ENCODE measurements around the gene POLR1A.

The POLR1A gene

GRCh38 chr2:86065512-86065911 is 40.2 kb downstream of the POLR1A start:
- no peak for DNase-seq (ENCODE audit: low read depth, low spot score)

DNA sequence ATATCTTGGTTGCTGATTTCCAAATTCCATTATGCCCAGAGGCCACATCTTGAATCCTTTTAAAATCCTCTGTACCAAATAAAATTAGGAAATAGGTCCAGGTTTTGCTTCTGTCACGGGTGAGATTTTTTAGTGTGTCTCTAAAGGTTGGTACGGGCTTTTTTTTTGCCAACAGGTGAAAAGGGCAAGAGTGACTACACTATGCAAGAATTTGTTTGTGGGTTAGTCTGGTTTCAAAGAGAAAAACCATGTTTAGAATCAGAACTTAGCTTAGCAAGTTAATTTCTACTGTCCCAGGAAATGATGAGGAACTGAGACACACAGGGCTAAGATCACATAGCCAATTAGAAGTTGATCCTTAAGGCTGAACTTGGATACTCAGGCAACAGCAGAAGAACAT is 41.7 kb downstream of the POLR1A start:
- DNase-seq (ENCODE audit: low read depth, low spot score), result no peak

DNA sequence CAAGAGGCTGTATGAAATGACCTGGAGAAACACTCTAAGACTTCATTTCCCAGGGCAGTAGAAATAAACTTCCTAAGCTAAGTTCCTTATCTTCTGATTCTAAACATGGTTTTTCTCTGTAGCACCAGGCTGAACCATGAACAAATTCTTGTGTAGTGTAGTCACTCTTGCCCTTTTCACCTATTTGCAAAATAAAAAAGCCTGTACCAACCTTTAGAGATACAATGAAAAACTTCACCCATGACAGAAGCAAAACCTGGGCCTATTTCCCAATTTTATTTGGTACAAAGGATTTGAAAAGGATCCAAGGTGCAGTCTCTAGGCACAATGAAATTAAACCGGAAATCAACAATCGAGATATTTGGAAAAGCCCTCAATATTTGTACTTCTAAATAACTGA is 43.6 kb downstream of the POLR1A start:
- DNase-seq (ENCODE audit: low read depth, low spot score), result no peak

DNA sequence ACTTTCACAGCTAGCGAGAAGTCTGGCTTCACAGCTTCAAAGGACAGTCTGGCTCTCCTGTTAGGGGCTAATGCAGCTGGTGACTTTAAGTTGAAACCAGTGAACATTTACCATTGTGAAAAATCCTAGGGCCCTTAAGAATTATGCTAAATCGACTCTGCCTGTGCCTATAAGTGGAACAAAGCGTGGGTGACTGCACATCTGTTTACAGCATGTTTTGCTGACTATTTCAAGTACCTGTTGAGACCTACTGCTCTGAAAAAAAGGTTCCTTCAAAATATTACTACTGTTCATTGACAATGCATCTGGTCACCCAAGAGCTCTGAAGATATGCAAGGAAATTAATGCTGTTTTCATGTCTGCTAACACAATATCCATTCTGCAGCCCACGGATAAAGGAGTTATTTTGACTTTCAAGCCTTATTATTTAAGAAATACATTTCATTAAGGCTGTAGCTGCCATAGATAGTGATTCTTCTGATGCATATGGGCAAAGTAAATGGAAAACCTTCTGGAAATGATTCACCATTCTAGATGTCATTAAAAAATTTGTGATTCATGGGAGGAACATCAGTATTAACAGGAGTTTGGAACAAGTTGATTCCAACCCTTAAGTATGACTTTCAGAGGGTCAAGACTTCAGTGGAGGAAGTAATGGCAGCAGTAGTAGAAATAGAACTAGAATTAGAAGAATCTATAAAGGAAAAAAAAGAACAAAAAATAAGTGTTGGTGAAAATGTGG is 48.9 kb downstream of the POLR1A start:
- no peak for DNase-seq (ENCODE audit: low read depth, low spot score)

DNA sequence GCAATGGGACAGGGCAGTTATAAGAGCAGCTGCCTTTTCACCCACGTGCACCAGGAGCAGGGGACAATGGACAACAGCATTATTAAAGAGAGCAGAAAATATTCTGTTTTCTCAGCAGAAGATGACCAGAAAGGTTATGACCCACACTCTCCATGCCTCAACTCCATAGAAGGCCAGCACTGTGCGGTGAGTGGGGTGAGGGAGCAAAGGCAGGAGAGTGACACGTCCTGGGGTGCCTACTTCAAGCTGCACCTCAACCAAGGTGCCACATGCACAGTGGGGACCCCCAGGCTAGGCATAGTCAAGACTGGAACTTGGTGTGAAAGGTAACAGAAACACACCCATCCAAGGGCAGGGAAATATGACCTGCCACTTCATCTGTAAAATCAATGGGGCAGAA is 50.4 kb downstream of the POLR1A start:
- DNase-seq (ENCODE audit: low read depth, low spot score), result no peak

DNA sequence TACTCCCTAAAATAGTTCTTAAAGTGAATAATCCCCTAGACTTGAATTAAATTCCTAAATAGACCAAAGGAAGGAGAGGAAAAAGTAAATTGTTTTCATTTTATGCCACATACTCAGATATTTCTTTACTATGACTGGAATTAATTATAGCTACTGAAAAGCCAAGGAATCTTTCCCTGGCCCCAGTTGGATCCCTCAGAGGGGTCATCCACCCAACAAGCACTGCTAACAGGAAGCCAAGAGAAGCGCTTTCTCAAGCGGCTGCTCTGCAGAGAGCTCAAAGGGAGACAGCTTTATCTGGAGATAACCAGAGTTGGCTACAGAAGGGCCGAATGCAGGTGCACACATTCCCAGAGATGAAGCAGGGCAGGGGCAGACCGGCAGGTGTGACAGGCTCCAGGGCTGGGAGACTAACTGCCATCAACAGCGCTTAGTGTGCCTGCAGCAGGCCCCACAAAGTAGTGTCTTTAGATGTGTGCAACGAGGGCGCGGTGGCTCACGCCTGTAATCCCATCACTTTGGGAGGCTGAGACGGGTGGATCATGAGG is 51.1 kb downstream of the POLR1A start:
- DNase-seq (ENCODE audit: low read depth, low spot score), result no peak

DNA sequence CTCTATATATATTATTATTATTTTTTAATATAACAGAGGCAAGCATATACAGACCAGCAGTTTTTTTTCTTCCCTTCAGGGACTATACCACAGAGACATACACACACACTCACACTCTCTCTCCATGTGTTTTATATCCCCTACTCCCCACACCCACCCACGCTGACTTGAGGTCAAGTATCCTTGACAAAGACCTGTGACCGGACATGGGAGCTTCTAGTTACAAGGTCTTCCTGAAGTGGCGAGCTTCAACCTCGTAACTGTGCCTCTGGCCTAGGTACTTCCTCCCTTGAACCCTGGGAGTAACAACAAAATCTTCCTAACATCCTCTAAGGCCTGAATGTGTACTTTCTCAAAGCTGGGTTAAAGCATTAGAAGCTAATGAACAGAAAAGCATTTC is 52.5 kb downstream of the POLR1A start:
- DNase-seq (ENCODE audit: low read depth, low spot score), result no peak

GRCh38 chr2:86052676-86053075 is 53.0 kb downstream of the POLR1A start:
- DNase-seq (ENCODE audit: low read depth, low spot score), result no peak

- DNase-seq (ENCODE audit: low read depth, low spot score), result no peak
Observed at GRCh38 chr2:86052265-86052664, 53.4 kb downstream of the POLR1A start.

GRCh38 chr2:86050301-86050700 is 55.4 kb downstream of the POLR1A start:
- no peak for DNase-seq (ENCODE audit: low read depth, low spot score)

DNA sequence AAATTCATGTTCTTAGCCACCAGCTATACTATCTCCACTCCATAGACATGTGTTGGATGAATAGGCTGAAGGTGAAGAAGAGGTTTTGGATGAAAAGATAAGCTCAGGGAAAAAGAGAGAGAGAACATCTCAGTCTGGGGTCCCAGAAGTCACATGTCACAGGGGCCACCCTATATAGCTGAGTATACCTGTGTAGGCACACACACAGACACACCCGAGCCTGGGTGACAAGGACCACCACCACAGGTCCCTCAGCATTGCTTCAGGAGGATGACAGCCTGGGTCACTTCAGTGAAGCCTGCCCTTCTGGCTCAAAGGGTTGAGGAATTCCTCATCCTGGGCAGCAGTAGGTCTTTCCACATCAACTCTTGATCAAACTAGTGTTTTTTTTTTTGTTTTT is 56.2 kb downstream of the POLR1A start:
- DNase-seq (ENCODE audit: low read depth, low spot score), result no peak

DNA sequence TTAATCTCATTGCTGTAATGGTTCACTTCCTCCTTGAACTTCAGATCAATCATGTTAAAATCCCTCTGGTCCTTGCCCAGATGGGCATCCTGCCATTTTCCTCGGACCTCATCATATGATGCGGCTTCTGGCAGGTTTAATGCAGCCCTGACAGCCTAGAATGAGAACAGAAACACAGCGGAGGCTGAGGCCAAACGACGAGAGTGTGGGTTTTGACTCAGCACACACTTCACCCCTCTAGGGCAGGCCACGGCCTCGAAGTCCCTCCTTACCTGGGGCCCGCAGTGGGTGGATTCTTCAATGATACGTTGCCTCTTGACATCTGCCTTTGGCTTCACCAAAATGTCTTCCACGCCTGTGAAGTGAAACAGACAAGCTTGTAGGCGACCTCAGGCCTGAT is 56.8 kb downstream of the POLR1A start:
- DNase-seq (ENCODE audit: low read depth, low spot score), result no peak

GRCh38 chr2:86048383-86048701 is 57.3 kb downstream of the POLR1A start:
- DNase-seq (ENCODE audit: low read depth, low spot score), result no peak

GRCh38 chr2:86047575-86048382 is 57.9 kb downstream of the POLR1A start:
- DNase-seq (ENCODE audit: low read depth, low spot score), result no peak

- no peak for DNase-seq (ENCODE audit: low read depth, low spot score)
Observed at GRCh38 chr2:86045541-86045940, 60.1 kb downstream of the POLR1A start.

GRCh38 chr2:86044614-86045013 is 61.1 kb downstream of the POLR1A start:
- no peak for DNase-seq (ENCODE audit: low read depth, low spot score)

DNA sequence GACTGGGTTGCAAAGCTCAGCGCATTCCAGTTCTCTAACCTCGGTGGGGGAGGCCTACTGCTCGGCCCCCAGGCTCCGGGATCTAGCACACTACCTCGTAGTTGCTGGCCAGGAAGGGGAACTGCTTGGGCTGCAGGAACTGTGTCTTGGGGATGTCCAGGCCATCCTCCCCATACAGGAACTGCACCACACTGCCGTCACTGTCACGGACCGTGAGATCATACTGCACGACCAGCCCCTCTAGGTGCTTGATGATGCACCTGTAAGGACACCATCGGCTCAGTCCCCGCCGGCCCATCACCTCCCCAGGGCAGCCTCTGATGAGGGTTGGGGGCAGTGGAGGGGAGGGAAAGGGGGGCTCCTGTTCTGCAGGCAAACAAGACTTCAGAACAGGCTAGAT is 61.6 kb downstream of the POLR1A start:
- DNase-seq (ENCODE audit: low read depth, low spot score), result no peak

DNA sequence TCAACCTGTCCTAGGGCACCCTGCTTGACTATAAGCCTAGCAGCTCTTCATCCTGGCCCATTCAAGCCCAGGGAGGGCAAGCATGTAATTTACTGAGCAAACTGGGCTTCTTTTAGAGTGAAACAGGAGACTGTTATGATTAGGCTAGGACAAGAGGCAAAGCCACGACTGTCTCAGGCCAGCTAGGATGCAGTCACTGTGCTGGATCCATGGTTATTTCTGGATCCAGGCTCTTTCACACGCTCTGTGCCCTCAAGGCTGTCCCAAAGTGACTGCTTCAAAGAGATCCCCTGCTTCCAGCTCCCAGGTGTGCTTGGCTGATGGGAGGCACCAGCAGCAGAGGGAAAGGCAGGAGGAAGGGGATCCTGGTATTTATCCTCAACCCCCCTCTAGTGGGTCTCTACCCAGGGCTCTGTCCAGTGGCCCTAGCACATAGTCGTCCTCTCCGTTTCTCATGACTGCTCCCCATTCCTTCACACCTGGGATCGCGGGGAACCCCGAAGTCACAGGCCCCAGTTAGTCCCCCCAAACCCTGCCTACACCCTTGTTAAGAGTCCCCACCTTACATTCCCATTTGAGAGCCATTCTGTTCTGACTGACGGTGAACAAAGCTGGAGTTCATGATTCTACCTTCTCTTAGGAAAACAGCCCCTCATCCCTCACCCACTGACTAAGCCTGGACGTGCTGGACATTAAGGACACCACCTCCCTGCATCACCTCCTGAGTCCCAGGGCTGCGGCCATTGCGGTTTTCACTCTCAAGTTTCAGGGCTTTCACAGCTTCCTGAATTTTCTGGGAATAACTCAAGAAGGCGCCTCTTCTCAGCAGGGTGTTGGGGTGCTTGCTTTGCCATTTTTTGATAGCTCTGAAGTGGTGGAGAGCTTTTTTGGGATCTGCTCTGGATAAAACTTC is 63.2 kb downstream of the POLR1A start:
- DNase-seq (ENCODE audit: low read depth, low spot score), result no peak

GRCh38 chr2:86039963-86040655 is 65.6 kb downstream of the POLR1A start:
- DNase-seq (ENCODE audit: low read depth, low spot score), result no peak

- DNase-seq (ENCODE audit: low read depth, low spot score), result no peak
Observed at GRCh38 chr2:86039178-86039962, 66.3 kb downstream of the POLR1A start.

Data from activated CD4-positive, CD25-positive, alpha-beta regulatory T cell treated with anti-CD3 and anti-CD28 coated beads, Interleukin-2, amount 50 U/mL, for 16 hours (primary cell).